Smooth muscle cell (in vitro differentiated cells): Measurements from ENCODE around the gene USP33. TPM values are rescaled to one million over a fixed set of nuclear protein-coding genes. Genes with fewer than 3 reads are reported as not detected.

Source experiments
- DNase-seq: peaks from one replicate; lab custom pipeline; 2025; ENCODE audit not compliant: unreplicated experiment; lab: John Stamatoyannopoulos, UW
- H2AFZ ChIP-seq: fragments of 200-600 bp; sonication (generic); 2 replicates; pipeline ENCODE4 v1.6.0; 2016; ENCODE audit warnings: antibody characterized with exemption, low read depth, mild to moderate bottlenecking
- H3F3A ChIP-seq: fragments of 200-600 bp; sonication (generic); 2 replicates; pipeline ENCODE4 v1.6.0; 2017; ENCODE audit warnings: antibody characterized with exemption, low read depth
- H3K27ac ChIP-seq: fragments of 200-600 bp; sonication (generic); 2 replicates; pipeline ENCODE4 v1.5.1; 2016; ENCODE audit warnings: low read depth, mild to moderate bottlenecking
- H3K27me3 ChIP-seq: fragments of 200-600 bp; sonication (generic); 2 replicates; pipeline ENCODE4 v1.6.1; 2016; ENCODE audit warnings: low read depth, mild to moderate bottlenecking
- H3K36me3 ChIP-seq: fragments of 200-600 bp; sonication (generic); 2 replicates; pipeline ENCODE4 v1.5.1; 2016; ENCODE audit warnings: low read depth
- H3K4me1 ChIP-seq: fragments of 200-600 bp; sonication (generic); 2 replicates; pipeline ENCODE4 v1.5.1; 2016; ENCODE audit warnings: low read depth
- H3K4me2 ChIP-seq: fragments of 200-600 bp; sonication (generic); 2 replicates; pipeline ENCODE4 v1.6.0; 2016; ENCODE audit warnings: mild to moderate bottlenecking
- H3K4me3 ChIP-seq: fragments of 200-600 bp; sonication (generic); 2 replicates; pipeline ENCODE4 v1.5.1; 2016; ENCODE audit warnings: mild to moderate bottlenecking
- H3K79me2 ChIP-seq: fragments of 200-600 bp; sonication (generic); 2 replicates; pipeline ENCODE4 v1.6.0; 2016; ENCODE audit warnings: low read depth, mild to moderate bottlenecking
- H3K9ac ChIP-seq: fragments of 200-600 bp; sonication (generic); 2 replicates; pipeline ENCODE4 v1.6.0; 2016; ENCODE audit warnings: low read depth
- H3K9me3 ChIP-seq: fragments of 200-600 bp; sonication (generic); replicated peaks from 2 replicates; pipeline ENCODE4 v1.5.1; 2016; ENCODE audit warnings: low read depth
- H4K20me1 ChIP-seq: fragments of 200-600 bp; sonication (generic); 2 replicates; pipeline ENCODE4 v1.6.0; 2016; ENCODE audit warnings: low read depth
- WGBS: methylation state at CpG from one replicate; pipeline ENCODE4 v1.1.7; 2016; ENCODE audit warnings: low lambda C conversion rate; 5-methylcytosine and 5-hydroxymethylcytosine counted together
- polyA plus RNA-seq: library from polyadenylated mRNA; unstranded; fragments of >200 nt; fragmentation: Nextera tagmentation; extraction: Ambion mirVana; gene quantifications from 2 replicates; pipeline ENCODE4 v1.2.1, GENCODE V29; 2016
- total RNA-seq: library from RNA; depleted of rRNA; stranded (reverse); fragments of >200 nt; gene quantifications from 2 replicates; pipeline ENCODE4 v1.2.3, GENCODE V29; 2014
- TF ChIP-seq, protein P1 (sequence below): fragments of 200-600 bp; sonication (generic); IDR thresholded peaks from 2 replicates; pipeline ENCODE4 v1.5.1; 2017; ENCODE audit warnings: borderline replicate concordance, mild to moderate bottlenecking, antibody characterized with exemption; ENCODE audit not compliant: insufficient read depth, poor library complexity, severe bottlenecking

The USP33 gene
- total and polyA plus RNA-seq, 2 experiments from 2014 or later: 26.4 to 41.3 TPM

DNA sequence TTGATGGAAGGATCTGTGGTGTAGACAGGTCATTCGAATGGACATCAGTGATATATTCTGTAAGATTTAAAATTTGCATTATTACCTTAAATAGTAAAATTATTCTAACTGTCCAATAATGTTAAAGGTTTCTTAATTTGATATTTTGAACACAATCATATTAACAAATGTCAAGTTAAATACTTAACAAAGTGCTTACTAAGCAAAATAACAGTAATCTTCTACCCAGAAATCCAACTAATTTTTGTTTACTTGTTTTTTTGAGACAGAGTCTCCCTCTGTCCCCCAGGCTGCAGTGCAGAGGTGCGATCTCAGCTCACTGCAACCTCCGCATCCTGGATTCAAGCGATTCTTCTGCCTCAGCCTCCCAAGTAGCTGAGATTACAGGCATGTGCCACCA, 33.9 kb downstream of the USP33 start:
- TF ChIP-seq, protein P1, sequence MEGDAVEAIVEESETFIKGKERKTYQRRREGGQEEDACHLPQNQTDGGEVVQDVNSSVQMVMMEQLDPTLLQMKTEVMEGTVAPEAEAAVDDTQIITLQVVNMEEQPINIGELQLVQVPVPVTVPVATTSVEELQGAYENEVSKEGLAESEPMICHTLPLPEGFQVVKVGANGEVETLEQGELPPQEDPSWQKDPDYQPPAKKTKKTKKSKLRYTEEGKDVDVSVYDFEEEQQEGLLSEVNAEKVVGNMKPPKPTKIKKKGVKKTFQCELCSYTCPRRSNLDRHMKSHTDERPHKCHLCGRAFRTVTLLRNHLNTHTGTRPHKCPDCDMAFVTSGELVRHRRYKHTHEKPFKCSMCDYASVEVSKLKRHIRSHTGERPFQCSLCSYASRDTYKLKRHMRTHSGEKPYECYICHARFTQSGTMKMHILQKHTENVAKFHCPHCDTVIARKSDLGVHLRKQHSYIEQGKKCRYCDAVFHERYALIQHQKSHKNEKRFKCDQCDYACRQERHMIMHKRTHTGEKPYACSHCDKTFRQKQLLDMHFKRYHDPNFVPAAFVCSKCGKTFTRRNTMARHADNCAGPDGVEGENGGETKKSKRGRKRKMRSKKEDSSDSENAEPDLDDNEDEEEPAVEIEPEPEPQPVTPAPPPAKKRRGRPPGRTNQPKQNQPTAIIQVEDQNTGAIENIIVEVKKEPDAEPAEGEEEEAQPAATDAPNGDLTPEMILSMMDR: no peak
- Histone ChIP-seq H3K27ac (no peak overlapping the region), H3K4me3 (no peak overlapping the region), H4K20me1 (no peaks in the 10 kb centered on the region), H3K9ac (no peak overlapping the region), H3K9me3 (no peaks in the 10 kb centered on the region), H3K27me3 (no peaks in the 10 kb centered on the region), H3K36me3 (peaks cover 30% of the 10 kb centered on the region), H2AFZ (no peak overlapping the region), H3K4me2 (no peak overlapping the region), H3K4me1 (no peaks in the 10 kb centered on the region), H3K79me2 (no peaks in the 10 kb centered on the region), H3F3A (no peaks in the 10 kb centered on the region)
- WGBS: 100% methylated on average over 4 of the region's 4 CpGs
- no peak for DNase-seq

DNA sequence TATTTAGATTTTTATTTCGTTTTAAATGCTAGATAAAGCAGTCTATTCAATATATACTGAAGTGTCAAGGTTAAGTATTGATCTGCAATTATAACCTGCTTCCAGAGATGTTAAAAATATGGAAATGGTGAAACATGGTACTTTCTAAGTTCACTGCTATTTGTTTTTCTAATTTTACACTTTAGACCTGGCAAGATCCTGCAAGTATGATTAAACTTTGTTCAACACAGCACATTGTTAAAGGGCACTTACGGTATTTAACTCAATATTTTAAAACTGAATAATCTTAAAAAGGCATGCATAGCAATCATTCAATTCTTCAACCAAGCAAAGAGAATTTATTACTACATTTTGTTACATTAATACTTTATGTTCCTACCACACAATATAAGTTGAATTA, 41.5 kb downstream of the USP33 start:
- Histone ChIP-seq H3K27me3 (no peaks in the 10 kb centered on the region), H3K4me3 (no peak overlapping the region), H3K9ac (no peak overlapping the region), H3K36me3 (peaks cover 20% of the 10 kb centered on the region), H2AFZ (no peak overlapping the region), H3K27ac (no peak overlapping the region), H3F3A (no peaks in the 10 kb centered on the region), H3K4me1 (no peaks in the 10 kb centered on the region), H4K20me1 (no peaks in the 10 kb centered on the region), H3K4me2 (no peak overlapping the region), H3K79me2 (no peaks in the 10 kb centered on the region), H3K9me3 (no peaks in the 10 kb centered on the region)
- 100% methylated on average over 2 of the region's 2 CpGs for WGBS
- DNase-seq: no peak
- TF ChIP-seq, protein P1: no peak

DNA sequence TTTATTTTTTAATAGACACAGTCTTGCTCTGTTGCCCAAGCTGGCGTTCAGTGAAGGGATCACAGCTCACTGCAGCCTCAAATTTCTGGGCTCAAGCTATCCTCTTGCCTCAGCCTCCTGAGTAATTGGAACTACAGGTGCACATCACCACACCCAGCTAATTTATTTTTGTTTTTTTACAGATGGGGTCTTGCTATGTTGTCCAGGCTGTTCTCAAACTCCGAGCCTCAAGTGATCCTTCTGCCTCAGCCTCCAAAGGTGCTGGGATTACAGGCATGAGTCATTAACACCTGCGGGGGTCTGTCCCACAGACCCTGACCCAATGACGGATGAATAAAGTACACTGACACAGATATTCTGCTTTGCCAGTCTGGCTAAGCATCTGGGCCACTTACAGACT, 43.6 kb downstream of the USP33 start:
- Histone ChIP-seq H3K9ac (no peak overlapping the region), H4K20me1 (no peaks in the 10 kb centered on the region)

DNA sequence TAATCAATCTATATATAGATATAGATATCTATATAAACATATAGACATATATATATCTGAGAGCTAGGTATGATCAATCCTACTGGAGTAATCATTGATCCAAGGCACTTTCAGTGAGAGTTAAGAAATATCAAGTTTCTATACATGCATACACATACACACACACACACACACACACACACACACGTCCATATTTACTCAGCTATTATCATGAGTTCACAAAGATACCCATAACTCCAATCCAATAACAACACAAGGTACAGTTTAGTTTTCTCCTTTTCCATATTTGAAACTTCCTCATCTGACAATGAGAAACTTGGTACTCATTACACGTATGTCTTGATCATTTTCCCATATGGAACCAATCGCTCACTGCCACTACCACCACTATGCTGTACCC, 49.9 kb downstream of the USP33 start:
- Histone ChIP-seq H3K36me3 (peaks cover 31% of the 10 kb centered on the region), H3K9me3 (no peaks in the 10 kb centered on the region), H3K4me1 (no peaks in the 10 kb centered on the region), H3F3A (no peaks in the 10 kb centered on the region), H4K20me1 (no peaks in the 10 kb centered on the region), H3K79me2 (no peaks in the 10 kb centered on the region), H3K4me3 (no peak overlapping the region), H3K27ac (no peak overlapping the region), H3K9ac (no peak overlapping the region), H3K4me2 (no peak overlapping the region), H3K27me3 (no peaks in the 10 kb centered on the region), H2AFZ (no peak overlapping the region)
- 96% methylated on average over 3 of the region's 3 CpGs for WGBS
- TF ChIP-seq, protein P1: no peak
- no peak for DNase-seq

More for the DNA sequence above, 43.6 kb downstream of the USP33 start:
- Histone ChIP-seq H2AFZ (no peak overlapping the region), H3K27ac (no peak overlapping the region), H3K79me2 (no peaks in the 10 kb centered on the region), H3K9me3 (no peaks in the 10 kb centered on the region), H3K27me3 (no peaks in the 10 kb centered on the region), H3K4me1 (no peaks in the 10 kb centered on the region), H3F3A (no peaks in the 10 kb centered on the region), H3K4me2 (no peak overlapping the region), H3K36me3 (peaks cover 11% of the 10 kb centered on the region), H3K4me3 (no peak overlapping the region)
- DNase-seq: no peak
- TF ChIP-seq, protein P1: no peak
- 94% methylated on average over 4 of the region's 4 CpGs for WGBS
